GM06990 (cell line): ENCODE results near the gene APEH.

Experiments
- DNase-seq: peaks from one replicate; pipeline ENCODE4 v3.0.0-alpha.2; 2011; ENCODE audit not compliant: insufficient read length; ENCODE audit errors: extremely low read depth
- H3K27me3 ChIP-seq: replicated peaks from 2 replicates; pipeline ENCODE4 v1.6.0; 2011; ENCODE audit warnings: low read length; ENCODE audit not compliant: control insufficient read depth, insufficient read depth
- H3K36me3 ChIP-seq: 2 replicates; pipeline ENCODE4 v1.5.1; 2011; ENCODE audit warnings: low read length; ENCODE audit not compliant: control insufficient read depth, insufficient read depth
- H3K4me3 ChIP-seq: replicated peaks from 2 replicates; pipeline ENCODE4 v1.5.1; 2011; ENCODE audit warnings: low read depth, mild to moderate bottlenecking, control low read depth, low read length
- CTCF ChIP-seq: IDR thresholded peaks from 2 replicates; pipeline ENCODE4 v1.5.1; 2011; ENCODE audit warnings: low read length, control low read depth, mild to moderate bottlenecking, inconsistent platforms; ENCODE audit not compliant: insufficient read depth, poor library complexity, severe bottlenecking

APEH gene

GRCh38 chr3:49703956-49704355 lies 29.8 kb downstream of the APEH start:
- Histone ChIP-seq H3K4me3 (no peak overlapping the region), H3K36me3 (peaks cover 32% of the 10 kb centered on the region), H3K27me3 (no peaks in the 10 kb centered on the region)
- DNase-seq: no peak
- TF ChIP-seq CTCF: no peak

- no peak for TF ChIP-seq CTCF
- no peak for DNase-seq
- H3K36me3 ChIP-seq: peaks cover 32% of the 10 kb centered on the region
- H3K27me3 ChIP-seq: no peaks in the 10 kb centered on the region
- H3K4me3 ChIP-seq: no peak overlapping the region
Observed at GRCh38 chr3:49704629-49705028, 30.5 kb downstream of the APEH start.

GRCh38 chr3:49705390-49705960 lies 31.3 kb downstream of the APEH start:
- Histone ChIP-seq H3K4me3 (no peak overlapping the region), H3K36me3 (peaks cover 26% of the 10 kb centered on the region), H3K27me3 (no peaks in the 10 kb centered on the region)
- DNase-seq: peak; percentile 6
- TF ChIP-seq CTCF: no peak

GRCh38 chr3:49706456-49707112 lies 32.4 kb downstream of the APEH start:
- DNase-seq: no peak
- H3K36me3 ChIP-seq: peaks cover 24% of the 10 kb centered on the region
- H3K4me3 ChIP-seq: no peak overlapping the region
- TF ChIP-seq CTCF: no peak
- H3K27me3 ChIP-seq: no peaks in the 10 kb centered on the region

- no peak overlapping the region for H3K4me3 ChIP-seq
- no peaks in the 10 kb centered on the region for H3K27me3 ChIP-seq
- TF ChIP-seq CTCF: no peak
- H3K36me3 ChIP-seq: peaks cover 21% of the 10 kb centered on the region
- no peak for DNase-seq
Observed at GRCh38 chr3:49707113-49707480, 32.9 kb downstream of the APEH start.
